Smooth muscle cell of the brain vasculature (primary cell): Measurements from ENCODE around the gene NCBP1.
A peak's percentile ranks its signal among the peaks of the same experiment; 100 is the strongest.
"Not testable (repeated sequence)": the region's sequence is repeated elsewhere in the genome, so short reads cannot be mapped to it uniquely, and the experiment has no call there.

Source experiments
- DNase-seq: peaks from one replicate; pipeline ENCODE4 v3.0.0-alpha.2; 2012; ENCODE audit warnings: low read depth, low spot score

Gene NCBP1

GRCh38 chr9:97672403-97672802 lies 38.8 kb downstream of the NCBP1 start:
- DNase-seq, result no peak

DNA sequence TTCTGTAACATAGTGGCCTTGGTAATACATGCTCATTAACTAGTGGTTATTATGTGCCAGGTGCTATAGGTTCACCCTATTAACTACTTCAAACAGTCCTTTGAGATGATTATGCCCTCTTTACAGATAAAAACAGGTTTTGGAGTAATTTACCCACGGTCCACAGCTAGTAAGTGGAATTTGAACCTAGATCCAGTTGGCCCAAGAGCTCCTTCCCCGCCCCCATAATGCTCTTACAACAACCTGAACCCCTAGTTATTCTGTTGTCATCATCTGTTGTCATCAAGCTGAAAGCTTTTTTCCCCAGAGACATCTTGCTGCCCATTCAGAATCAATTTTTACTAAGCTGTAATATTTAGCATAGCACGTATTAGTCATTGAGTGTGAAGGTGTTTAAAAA lies 40.3 kb downstream of the NCBP1 start:
- no peak for DNase-seq

GRCh38 chr9:97675655-97676054 lies 42.0 kb downstream of the NCBP1 start:
- no peak for DNase-seq

- DNase-seq, result no peak
These were observed 48.6 kb downstream of the NCBP1 start for GRCh38 chr9:97682242-97682641.

GRCh38 chr9:97688654-97689053 lies 55.0 kb downstream of the NCBP1 start:
- no peak for DNase-seq

- DNase-seq, result no peak
These were observed 56.0 kb downstream of the NCBP1 start for GRCh38 chr9:97689401-97690180.

DNA sequence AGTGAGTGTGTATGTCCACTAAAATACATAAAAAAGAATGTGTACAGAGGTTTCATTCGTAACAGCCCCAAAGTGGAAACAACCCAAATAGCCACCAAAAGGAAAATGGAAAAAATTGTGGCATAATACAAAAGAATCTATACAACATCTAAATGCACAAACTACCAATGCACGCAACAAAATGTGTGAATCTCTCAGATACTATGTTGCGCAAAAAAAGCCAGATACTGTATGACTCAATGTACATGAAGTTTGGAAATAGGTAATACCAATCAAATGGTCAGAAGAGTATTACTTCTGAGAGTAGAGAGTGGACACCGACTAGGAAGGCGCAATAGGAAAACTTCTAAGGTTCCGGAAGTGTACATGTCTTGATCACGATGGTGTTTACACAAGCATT lies 61.1 kb downstream of the NCBP1 start:
- DNase-seq, result no peak

DNA sequence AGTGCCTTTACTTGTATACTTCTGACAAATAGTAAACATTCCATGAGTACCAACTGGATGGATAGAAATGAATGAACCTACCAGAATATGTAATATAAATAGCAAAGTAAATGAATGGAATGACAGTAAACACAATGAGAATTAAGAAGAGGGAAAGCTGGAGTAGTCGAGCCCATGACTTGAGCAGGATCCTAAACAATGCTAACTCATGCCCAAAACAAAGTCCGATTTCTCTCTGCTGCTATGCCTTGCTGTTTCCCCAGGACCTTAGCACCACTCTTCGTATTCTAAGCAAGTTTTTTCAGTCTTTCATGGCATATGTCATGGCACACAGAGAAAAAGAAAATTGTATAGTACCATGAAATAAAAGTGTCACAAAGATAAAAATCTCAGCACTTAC lies 61.8 kb downstream of the NCBP1 start:
- DNase-seq, result no peak

- no peak for DNase-seq
These were observed 62.6 kb downstream of the NCBP1 start for GRCh38 chr9:97695995-97696802.

DNA sequence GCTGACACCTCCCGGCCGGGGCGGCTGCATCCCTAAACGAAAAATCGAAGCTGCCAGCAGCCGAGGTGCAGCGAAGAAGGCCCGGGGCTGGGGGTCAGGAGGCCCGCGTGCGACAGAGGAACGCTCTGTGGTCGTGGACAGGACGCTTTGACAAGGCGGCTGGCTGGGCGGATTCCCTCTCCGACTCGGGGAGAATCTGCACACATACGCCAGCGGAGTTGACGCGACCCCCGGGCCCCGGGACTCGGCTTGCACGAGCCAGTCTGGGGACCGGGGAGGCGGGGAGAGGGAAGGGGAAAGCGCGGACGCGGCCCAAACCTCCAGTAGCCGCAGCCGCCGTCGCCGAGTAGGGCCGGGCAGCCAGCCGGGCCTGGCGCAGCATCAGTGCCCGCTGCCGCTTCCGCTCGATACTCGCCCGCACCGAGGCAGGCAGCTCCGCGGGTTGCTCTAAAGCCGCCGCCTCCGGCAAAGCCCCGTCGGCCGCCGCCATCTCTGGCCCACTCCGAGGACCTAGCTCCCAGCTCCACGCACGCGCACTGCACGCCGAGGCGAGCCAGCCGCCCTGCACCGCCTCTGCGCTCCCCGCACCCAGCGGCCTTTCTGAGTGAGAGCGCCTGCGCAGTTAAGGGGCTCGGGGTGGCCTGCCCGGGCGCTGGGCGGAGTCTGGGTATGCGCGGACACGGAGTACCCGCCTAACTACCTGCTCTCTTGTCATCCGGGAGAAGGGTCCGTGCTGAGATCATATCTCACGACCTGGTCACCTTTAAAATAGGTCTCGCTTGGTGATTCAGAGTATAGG lies 63.4 kb downstream of the NCBP1 start, which contains the start of gene XPA:
Gene XPA, minus strand, starts transcription at position 538 of the 799 bp plus-strand sequence. Its CDS starts 48 bp downstream, at position 490.
- peak; percentile 84 for DNase-seq

DNA sequence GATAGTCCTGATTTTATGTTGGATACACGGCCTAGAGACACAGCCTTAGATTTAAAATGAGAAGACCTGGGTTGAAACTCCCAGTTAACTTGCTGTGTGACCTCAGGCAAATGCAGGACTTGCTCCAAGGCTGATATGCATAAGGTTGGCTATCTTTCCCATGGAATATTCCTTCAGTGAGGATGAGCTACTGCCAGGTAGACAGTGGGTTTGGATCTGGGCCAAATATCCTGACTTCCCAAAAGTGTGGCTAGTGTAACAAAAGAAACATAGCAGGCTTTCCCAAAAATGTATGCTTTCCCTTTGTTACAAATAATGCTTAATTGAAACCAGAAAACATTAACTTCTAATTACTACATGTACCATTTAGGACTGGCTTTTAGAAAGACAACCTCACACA lies 64.2 kb downstream of the NCBP1 start:
- no peak for DNase-seq

- no peak for DNase-seq
These were observed 65.2 kb downstream of the NCBP1 start for GRCh38 chr9:97698865-97699264.

- not testable (repeated sequence) for DNase-seq
These were observed 65.7 kb downstream of the NCBP1 start for GRCh38 chr9:97699281-97699680.

DNA sequence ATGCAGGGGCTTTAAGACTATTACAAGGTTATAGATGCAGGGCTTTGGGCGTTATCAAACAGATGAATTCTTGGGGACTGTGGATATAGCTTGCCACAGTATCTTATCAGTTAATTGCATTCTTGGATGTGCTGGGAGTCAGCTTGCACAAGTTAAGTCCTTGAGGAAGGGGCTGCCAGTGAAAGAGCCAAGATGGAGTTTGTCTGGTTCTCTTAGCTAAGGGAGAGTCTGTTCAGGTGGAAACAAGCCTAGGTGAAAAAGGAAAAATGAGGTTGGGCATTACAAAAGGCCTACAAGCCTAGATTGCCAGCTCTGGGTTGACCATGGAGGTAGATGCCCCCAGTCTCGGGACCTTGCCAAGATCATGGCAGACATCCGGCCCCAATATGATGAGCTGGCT lies 66.2 kb downstream of the NCBP1 start:
- DNase-seq, result not testable (repeated sequence)

DNA sequence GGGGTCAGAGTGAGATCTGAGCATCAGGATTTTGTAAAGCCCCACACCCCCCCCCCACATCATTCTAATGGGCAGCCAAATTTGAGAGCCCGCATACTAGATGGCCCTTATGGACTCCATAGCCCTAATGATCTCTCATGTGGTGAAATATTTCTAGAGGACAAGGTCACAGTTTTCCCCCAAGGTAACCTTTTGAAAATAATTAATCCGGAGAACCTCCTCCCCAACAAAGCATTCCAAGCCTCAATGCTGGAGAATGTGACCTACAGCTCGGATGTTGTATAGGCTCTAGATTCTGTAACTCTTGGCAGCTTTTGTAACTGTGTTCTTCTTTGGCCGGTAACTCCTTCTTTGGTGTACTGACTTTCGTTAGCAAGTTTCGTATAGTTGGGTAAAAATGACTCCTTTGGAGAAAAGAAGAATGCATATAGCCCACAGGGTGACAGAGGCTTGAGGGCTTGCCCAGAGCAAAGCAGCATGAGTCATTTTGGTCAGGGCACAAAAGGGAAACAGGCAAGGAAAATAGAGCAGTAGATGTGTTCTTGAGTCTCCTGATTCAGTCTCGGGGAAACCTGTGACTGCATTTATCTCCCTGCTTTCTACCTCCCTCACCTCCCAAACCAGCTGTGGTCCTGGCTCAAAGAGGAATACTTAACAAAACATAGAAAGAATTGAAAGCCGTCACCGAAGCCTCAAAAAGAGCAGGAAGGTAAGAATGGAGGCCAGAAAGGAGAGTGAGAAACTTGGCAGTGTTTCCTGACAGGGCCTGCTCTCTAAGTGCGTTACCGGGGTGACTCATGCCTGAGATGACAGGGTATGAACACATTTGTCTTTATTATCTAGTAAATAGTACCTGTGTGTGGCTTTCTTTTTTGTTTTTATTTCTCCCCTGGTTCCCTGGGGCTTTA lies 70.1 kb downstream of the NCBP1 start:
- peak; percentile 44 for DNase-seq

- DNase-seq, result no peak
These were observed 70.7 kb downstream of the NCBP1 start for GRCh38 chr9:97704345-97704677.

- DNase-seq, result no peak
These were observed 71.2 kb downstream of the NCBP1 start for GRCh38 chr9:97704851-97705250.

- no peak for DNase-seq
These were observed 71.8 kb downstream of the NCBP1 start for GRCh38 chr9:97705354-97705950.

DNA sequence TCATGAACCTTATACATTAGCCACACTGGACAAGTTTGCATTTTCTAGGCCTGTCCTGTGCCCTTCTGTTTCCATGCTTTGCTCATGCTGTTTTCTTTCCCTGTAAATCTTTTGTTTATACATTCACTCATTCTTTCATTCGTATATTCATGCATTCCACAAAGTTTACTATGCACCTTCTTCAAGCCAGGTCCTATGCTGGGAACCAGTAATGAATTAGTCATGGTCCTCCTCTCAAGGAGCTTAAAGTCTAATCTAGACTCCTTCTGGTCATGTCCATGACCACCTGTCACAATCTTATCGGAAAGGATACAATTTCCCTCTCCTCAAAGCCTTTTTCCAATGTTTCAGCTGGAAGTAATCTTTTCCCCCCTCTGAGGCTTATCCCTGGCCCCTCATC lies 72.6 kb downstream of the NCBP1 start:
- DNase-seq, result no peak

DNA sequence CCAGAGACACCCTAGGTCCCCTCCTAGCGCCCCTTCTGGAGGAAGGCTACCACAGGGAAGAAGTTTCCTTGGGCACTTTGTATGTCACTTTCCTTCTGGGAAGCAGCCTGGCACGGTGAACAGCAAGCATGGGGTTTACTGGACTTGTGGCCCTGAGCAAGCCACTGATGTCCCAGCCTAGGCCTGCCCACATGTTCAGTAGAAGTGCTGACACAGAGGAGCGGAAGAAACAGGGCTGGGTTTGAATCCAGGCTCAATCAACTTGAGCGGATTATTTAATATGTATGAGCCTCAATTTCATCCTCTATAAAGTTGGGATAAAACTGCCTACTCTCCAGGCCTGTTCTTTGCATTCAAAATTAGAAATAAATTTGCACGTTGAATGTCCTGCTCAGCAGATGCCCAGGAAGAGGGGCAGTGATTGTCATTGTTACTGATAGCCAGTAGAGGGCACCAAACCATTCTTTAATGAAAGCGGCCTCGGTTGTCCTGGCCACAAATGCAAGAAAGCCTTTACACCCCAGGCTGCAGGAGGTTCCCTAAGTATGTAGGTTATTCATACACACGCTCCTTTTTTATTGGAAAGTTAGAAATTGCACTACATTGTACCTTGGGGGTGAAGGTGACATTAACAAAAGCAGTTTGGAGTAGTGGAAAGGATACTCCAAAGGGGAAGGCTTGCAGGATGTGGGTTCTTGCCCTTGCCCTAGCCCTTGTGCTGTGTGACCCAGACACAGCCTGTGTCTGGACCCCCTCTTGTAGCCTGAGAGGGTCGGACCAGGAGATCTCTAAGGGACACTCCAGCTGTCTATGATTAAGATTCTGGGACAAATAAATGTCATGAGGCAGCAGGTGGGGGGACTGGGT lies 77.0 kb downstream of the NCBP1 start:
- DNase-seq, result no peak
